Neuronal stem cell (in vitro differentiated cells): ENCODE results near the gene SHOX.
"Not testable (repeated sequence)": the region's sequence is repeated elsewhere in the genome, so short reads cannot be mapped to it uniquely, and the experiment has no call there.

Experiments used
- DNase-seq: peaks from one replicate; pipeline ENCODE4 v3.0.0-alpha.2; 2013; ENCODE audit warnings: low spot score
- H2AFZ ChIP-seq: one replicate; pipeline ENCODE4 v1.6.1; 2013; ENCODE audit warnings: mild to moderate bottlenecking, low read length, inconsistent platforms
- H2AK5ac ChIP-seq: 2 replicates; pipeline ENCODE4 v1.6.1; 2013; ENCODE audit warnings: low read depth, mild to moderate bottlenecking, inconsistent platforms, low read length, moderate library complexity, mixed read lengths
- H2BK120ac ChIP-seq: 2 replicates; pipeline ENCODE4 v1.6.1; 2013; ENCODE audit warnings: low read depth, mild to moderate bottlenecking, inconsistent platforms, low read length, moderate library complexity, mixed read lengths
- H2BK12ac ChIP-seq: one replicate; pipeline ENCODE4 v1.6.1; 2013; ENCODE audit warnings: low read length, inconsistent platforms
- H2BK15ac ChIP-seq: 2 replicates; pipeline ENCODE4 v1.6.1; 2013; ENCODE audit warnings: mild to moderate bottlenecking, low read length, inconsistent platforms, mixed read lengths
- H2BK5ac ChIP-seq: one replicate; pipeline ENCODE4 v1.6.1; 2013; ENCODE audit warnings: inconsistent platforms, mild to moderate bottlenecking, low read length, moderate library complexity
- H3K14ac ChIP-seq: one replicate; pipeline ENCODE4 v1.6.1; 2013; ENCODE audit warnings: low read length, inconsistent platforms
- H3K18ac ChIP-seq: 2 replicates; pipeline ENCODE4 v1.6.1; 2013; ENCODE audit warnings: low read length, inconsistent platforms
- H3K23ac ChIP-seq: 2 replicates; pipeline ENCODE4 v1.6.1; 2013; ENCODE audit warnings: low read depth, mild to moderate bottlenecking, mixed read lengths, low read length, inconsistent platforms; ENCODE audit not compliant: poor library complexity
- H3K27ac ChIP-seq: replicated peaks from 3 replicates; pipeline ENCODE4 v1.5.1; 2013; ENCODE audit warnings: low read length, inconsistent platforms
- H3K27me3 ChIP-seq, 3 experiments: 2 replicates each; pipeline ENCODE4 v1.6.1; 2013; ENCODE audit warnings: low read length in 3 of 3, mild to moderate bottlenecking in 2 of 3, inconsistent platforms in 1 of 3, low read depth in 1 of 3, mixed read lengths in 1 of 3, moderate library complexity in 1 of 3; ENCODE audit not compliant: control insufficient read depth in 3 of 3, insufficient read depth in 3 of 3
- H3K36me3 ChIP-seq, 2 donors: replicated peaks in 1 of 2; 2 replicates each; pipeline ENCODE4 v1.6.1; 2013; ENCODE audit warnings: low read length in 2 of 2; ENCODE audit not compliant: control insufficient read depth in 2 of 2, insufficient read depth in 2 of 2
- H3K4ac ChIP-seq: 2 replicates; pipeline ENCODE4 v1.6.1; 2013; ENCODE audit warnings: inconsistent platforms, mild to moderate bottlenecking, low read length, moderate library complexity
- H3K4me1 ChIP-seq, 2 donors: 1 replicate in 1 of 2; 2 replicates in 1 of 2; pipeline ENCODE4 v1.6.1; 2013; ENCODE audit warnings: low read length in 2 of 2, low read depth in 1 of 2; ENCODE audit not compliant: control insufficient read depth in 2 of 2, insufficient read depth in 1 of 2
- H3K4me2 ChIP-seq: one replicate; pipeline ENCODE4 v1.6.1; 2013; ENCODE audit warnings: mild to moderate bottlenecking, low read length, inconsistent platforms; ENCODE audit not compliant: insufficient read depth, poor library complexity, severe bottlenecking
- H3K4me3 ChIP-seq, 2 donors: 2 replicates each; pipeline ENCODE4 v1.5.1; 2013; ENCODE audit warnings: low read length in 2 of 2, mild to moderate bottlenecking in 2 of 2, inconsistent platforms in 1 of 2, moderate library complexity in 1 of 2
- H3K79me1 ChIP-seq: one replicate; pipeline ENCODE4 v1.6.1; 2013; ENCODE audit warnings: low read depth, mild to moderate bottlenecking, inconsistent platforms, low read length, moderate library complexity
- H3K9ac ChIP-seq: one replicate; pipeline ENCODE4 v1.6.1; 2013; ENCODE audit warnings: mild to moderate bottlenecking, low read depth, low read length, inconsistent platforms; ENCODE audit not compliant: poor library complexity
- H3K9me3 ChIP-seq, 2 donors: replicated peaks in 1 of 2; 2 replicates each; pipeline versions ENCODE3 to v1.6.1; 2013; ENCODE audit warnings: low read length in 2 of 2, mild to moderate bottlenecking in 2 of 2, inconsistent platforms in 1 of 2, low read depth in 1 of 2, mixed read lengths in 1 of 2, moderate library complexity in 1 of 2; ENCODE audit not compliant: control insufficient read depth in 2 of 2, insufficient read depth in 1 of 2
- H4K8ac ChIP-seq: one replicate; pipeline ENCODE4 v1.6.1; 2013; ENCODE audit warnings: low read depth, mild to moderate bottlenecking, inconsistent platforms, low read length, moderate library complexity
- H4K91ac ChIP-seq: one replicate; pipeline ENCODE4 v1.6.1; 2013; ENCODE audit warnings: low read length, low read depth, mild to moderate bottlenecking, inconsistent platforms; ENCODE audit not compliant: poor library complexity
- WGBS, 2 donors: extraction: QIAGEN DNeasy Blood & Tissue Kit; methylation state at CpG; one replicate each; pipeline ENCODE4 v1.1.7; 2013; ENCODE audit warnings: missing lambda C conversion rate in 2 of 2, mixed read lengths in 1 of 2; ENCODE audit not compliant: insufficient read length in 2 of 2, insufficient replicate concordance in 1 of 2; ENCODE audit errors: extremely low coverage in 2 of 2; 5-methylcytosine and 5-hydroxymethylcytosine counted together

Gene SHOX

GRCh38 chrX:626047-626446, 4.5 kb upstream of the SHOX start:
- not testable (repeated sequence) for H3K79me1 ChIP-seq, H4K91ac ChIP-seq, H3K14ac ChIP-seq, H3K4me3 ChIP-seq, H3K4ac ChIP-seq, DNase-seq, H3K36me3 ChIP-seq, H3K23ac ChIP-seq, H3K9me3 ChIP-seq, H3K18ac ChIP-seq, H2BK12ac ChIP-seq, H4K8ac ChIP-seq, H3K4me2 ChIP-seq, H2AFZ ChIP-seq, H3K27ac ChIP-seq, H3K4me1 ChIP-seq, H2BK120ac ChIP-seq, H2BK5ac ChIP-seq, H3K9ac ChIP-seq, H2BK15ac ChIP-seq, H2AK5ac ChIP-seq
- H3K27me3 ChIP-seq = peaks cover 34 to 81% (median 59%) of the 10 kb centered on the region in 3 experiments
- no CpG with 5 or more reads among the region's 2 CpGs for WGBS, 2 donors

GRCh38 chrX:626745-627509, 3.7 kb upstream of the SHOX start:
- H2BK12ac ChIP-seq = no peak overlapping the region

GRCh38 chrX:627510-627981, 3.0 kb upstream of the SHOX start:
- DNase-seq = no peak
- no CpG with 5 or more reads among the region's 15 CpGs for WGBS, 2 donors

More at GRCh38 chrX:626745-627509, 3.7 kb upstream of the SHOX start:
- Histone ChIP-seq H3K9ac (peak overlapping the region; percentile 39), H3K9me3 (no peaks in the 10 kb centered on the region), H3K79me1 (no peaks in the 10 kb centered on the region), H3K23ac (no peak overlapping the region), H3K14ac (no peak overlapping the region), H3K4ac (no peak overlapping the region), H3K18ac (no peak overlapping the region), H2BK5ac (no peak overlapping the region), H3K4me3 (no peak overlapping the region), H3K27me3 (peaks cover 42 to 83% (median 62%) of the 10 kb centered on the region in 3 experiments), H2AK5ac (no peak overlapping the region), H2BK15ac (no peak overlapping the region), H2BK120ac (no peak overlapping the region), H2AFZ (peak overlapping the region; percentile 54), H3K4me1 (no peaks in the 10 kb centered on the region), H4K91ac (no peak overlapping the region), H3K4me2 (no peak overlapping the region), H4K8ac (no peak overlapping the region), H3K27ac (no peak overlapping the region), H3K36me3 (no peaks in the 10 kb centered on the region)
- DNase-seq = no peak
- no CpG with 5 or more reads among the region's 13 CpGs for WGBS, 2 donors

GRCh38 chrX:627995-628394, 2.6 kb upstream of the SHOX start:
- no CpG with 5 or more reads among the region's 4 CpGs for WGBS, 2 donors
- peaks cover 53 to 84% (median 69%) of the 10 kb centered on the region in 3 experiments for H3K27me3 ChIP-seq

More at GRCh38 chrX:627510-627981, 3.0 kb upstream of the SHOX start:
- Histone ChIP-seq H2AK5ac (no peak overlapping the region), H3K36me3 (no peaks in the 10 kb centered on the region), H3K9me3 (no peaks in the 10 kb centered on the region), H2BK15ac (no peak overlapping the region), H4K8ac (no peak overlapping the region), H3K27me3 (peaks cover 49 to 83% (median 64%) of the 10 kb centered on the region in 3 experiments), H2BK120ac (no peak overlapping the region), H3K18ac (no peak overlapping the region), H4K91ac (no peak overlapping the region), H3K23ac (no peak overlapping the region), H3K4me1 (no peaks in the 10 kb centered on the region), H2BK12ac (no peak overlapping the region), H3K27ac (no peak overlapping the region), H3K9ac (no peak overlapping the region), H3K14ac (no peak overlapping the region), H2AFZ (peak overlapping the region; percentile 54), H3K4me3 (no peak overlapping the region), H3K4ac (no peak overlapping the region), H3K79me1 (no peaks in the 10 kb centered on the region), H3K4me2 (no peak overlapping the region), H2BK5ac (no peak overlapping the region)

More at GRCh38 chrX:627995-628394, 2.6 kb upstream of the SHOX start:
- Histone ChIP-seq H3K18ac (no peak overlapping the region), H3K4ac (no peak overlapping the region), H3K9me3 (no peaks in the 10 kb centered on the region), H2AFZ (no peak overlapping the region), H2BK15ac (no peak overlapping the region), H3K23ac (no peak overlapping the region), H2BK5ac (no peak overlapping the region), H3K14ac (no peak overlapping the region), H3K9ac (no peak overlapping the region), H3K79me1 (no peaks in the 10 kb centered on the region), H2BK120ac (no peak overlapping the region), H2AK5ac (no peak overlapping the region), H2BK12ac (no peak overlapping the region), H3K27ac (no peak overlapping the region), H3K4me1 (no peaks in the 10 kb centered on the region), H3K4me3 (no peak overlapping the region), H4K8ac (no peak overlapping the region), H3K4me2 (no peak overlapping the region), H3K36me3 (no peaks in the 10 kb centered on the region), H4K91ac (no peak overlapping the region)
- no peak for DNase-seq
